ENCODE measurements around the gene DUOXA1. TPM values are rescaled to one million over a fixed set of nuclear protein-coding genes. Genes with fewer than 3 reads are reported as not detected.
A peak's percentile ranks its signal among the peaks of the same experiment; 100 is the strongest.

DUOXA1 gene
- total RNA-seq, 1 donor from 2014 or later, result 3.2 TPM

DNA sequence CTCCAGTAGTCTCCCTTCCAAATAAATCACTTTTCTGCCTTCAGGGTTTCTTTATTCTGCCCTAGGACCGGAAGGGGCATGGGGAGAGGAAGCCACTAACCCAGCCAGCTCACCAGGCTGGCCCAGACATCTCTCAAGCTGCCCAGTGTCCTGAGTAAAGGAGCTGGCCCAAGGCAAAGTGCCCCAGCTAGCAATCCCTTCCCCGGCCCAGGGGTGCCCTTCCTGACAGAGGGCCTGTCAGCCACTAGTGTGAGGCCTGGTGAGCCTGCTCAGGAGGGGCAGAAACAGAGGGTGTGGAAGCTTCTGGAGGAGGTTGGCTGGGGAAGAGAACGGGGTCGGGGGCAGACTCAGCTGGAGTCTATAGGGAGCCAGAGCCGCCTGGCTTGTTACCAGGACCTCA is 35.9 kb upstream of the DUOXA1 start:
- Mint-ChIP-seq H3K36me3 (no peaks in the 10 kb centered on the region), H3K9me3 (no peaks in the 10 kb centered on the region)

GRCh38 chr15:45164914-45165313 is 35.2 kb upstream of the DUOXA1 start:
- TF ChIP-seq, protein P1, sequence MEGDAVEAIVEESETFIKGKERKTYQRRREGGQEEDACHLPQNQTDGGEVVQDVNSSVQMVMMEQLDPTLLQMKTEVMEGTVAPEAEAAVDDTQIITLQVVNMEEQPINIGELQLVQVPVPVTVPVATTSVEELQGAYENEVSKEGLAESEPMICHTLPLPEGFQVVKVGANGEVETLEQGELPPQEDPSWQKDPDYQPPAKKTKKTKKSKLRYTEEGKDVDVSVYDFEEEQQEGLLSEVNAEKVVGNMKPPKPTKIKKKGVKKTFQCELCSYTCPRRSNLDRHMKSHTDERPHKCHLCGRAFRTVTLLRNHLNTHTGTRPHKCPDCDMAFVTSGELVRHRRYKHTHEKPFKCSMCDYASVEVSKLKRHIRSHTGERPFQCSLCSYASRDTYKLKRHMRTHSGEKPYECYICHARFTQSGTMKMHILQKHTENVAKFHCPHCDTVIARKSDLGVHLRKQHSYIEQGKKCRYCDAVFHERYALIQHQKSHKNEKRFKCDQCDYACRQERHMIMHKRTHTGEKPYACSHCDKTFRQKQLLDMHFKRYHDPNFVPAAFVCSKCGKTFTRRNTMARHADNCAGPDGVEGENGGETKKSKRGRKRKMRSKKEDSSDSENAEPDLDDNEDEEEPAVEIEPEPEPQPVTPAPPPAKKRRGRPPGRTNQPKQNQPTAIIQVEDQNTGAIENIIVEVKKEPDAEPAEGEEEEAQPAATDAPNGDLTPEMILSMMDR (conservative IDR thresholded peaks at IDR 0.05), result no peak
- no peaks in the 10 kb centered on the region for H3K27me3 Mint-ChIP-seq
- H3K9me3 Mint-ChIP-seq, result no peaks in the 10 kb centered on the region
- DNase-seq (ENCODE audit: extremely low spot score, unreplicated experiment), result no peak
- H3K4me1 Mint-ChIP-seq (ENCODE audit: unreplicated experiment), result peaks cover 10% of the 10 kb centered on the region
- peak overlapping the region; percentile 74 for H3K27ac Mint-ChIP-seq
- no peaks in the 10 kb centered on the region for H3K36me3 Mint-ChIP-seq
- peak overlapping the region; percentile 71 for H3K4me3 Mint-ChIP-seq

More for the DNA sequence above, 35.9 kb upstream of the DUOXA1 start:
- TF ChIP-seq, protein P1 (conservative IDR thresholded peaks at IDR 0.05), result no peak
- Mint-ChIP-seq H3K27ac (peak overlapping the region; percentile 74), H3K4me1 (ENCODE audit: unreplicated experiment) (peaks cover 10% of the 10 kb centered on the region), H3K27me3 (no peaks in the 10 kb centered on the region), H3K4me3 (peak overlapping the region; percentile 71)
- DNase-seq (ENCODE audit: extremely low spot score, unreplicated experiment), result no peak

GRCh38 chr15:45163508-45163856 is 33.8 kb upstream of the DUOXA1 start:
- H3K27me3 Mint-ChIP-seq, result no peaks in the 10 kb centered on the region
- peak overlapping the region; percentile 47 for H3K4me3 Mint-ChIP-seq

DNA sequence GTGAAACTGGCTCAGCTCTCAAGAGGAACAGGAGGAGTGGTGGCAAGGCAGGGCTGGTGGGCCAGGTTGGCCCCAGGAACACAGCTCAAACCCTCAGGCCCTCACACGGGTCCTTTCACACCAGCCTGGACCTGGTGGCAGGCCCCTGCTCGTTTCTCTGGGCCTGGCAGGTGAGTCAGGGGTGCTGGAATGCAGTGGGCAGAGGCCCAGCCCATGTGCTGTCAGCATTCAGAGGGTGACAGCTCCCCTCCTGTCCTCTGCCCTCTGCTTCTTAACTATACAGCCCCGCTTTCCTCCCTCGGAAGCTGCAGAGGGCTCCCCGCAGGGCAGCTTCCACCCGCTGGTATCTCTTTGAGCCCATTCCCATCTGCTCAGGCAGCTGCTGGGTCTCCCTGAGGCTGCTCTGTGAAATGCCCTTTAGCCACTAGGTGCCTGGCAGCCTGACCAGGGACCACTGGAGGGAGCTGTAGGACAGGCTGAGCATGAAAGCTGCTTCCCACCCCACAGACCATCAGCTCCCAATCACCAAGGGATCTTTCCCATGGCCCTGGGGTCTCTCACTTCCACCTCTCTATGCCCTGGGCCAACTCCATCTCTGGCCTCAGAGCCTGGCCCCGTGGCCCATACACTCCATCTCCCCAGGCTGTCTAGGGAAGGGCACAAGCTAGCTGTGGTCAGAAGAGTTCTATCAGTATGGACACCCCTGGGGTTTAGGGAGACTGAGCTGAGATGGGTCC is 33.3 kb upstream of the DUOXA1 start:
- no peaks in the 10 kb centered on the region for H3K36me3 Mint-ChIP-seq
- peak overlapping the region; percentile 47 for H3K4me3 Mint-ChIP-seq
- H3K27ac Mint-ChIP-seq, result peak overlapping the region; percentile 76
- no peak for DNase-seq (ENCODE audit: extremely low spot score, unreplicated experiment)
- H3K27me3 Mint-ChIP-seq, result no peaks in the 10 kb centered on the region
- peaks cover 3% of the 10 kb centered on the region for H3K9me3 Mint-ChIP-seq
- H3K4me1 Mint-ChIP-seq (ENCODE audit: unreplicated experiment), result peaks cover 14% of the 10 kb centered on the region
- TF ChIP-seq, protein P1 (conservative IDR thresholded peaks at IDR 0.05), result peak; percentile 91

More at GRCh38 chr15:45163508-45163856, 33.8 kb upstream of the DUOXA1 start:
- no peak for DNase-seq (ENCODE audit: extremely low spot score, unreplicated experiment)
- Mint-ChIP-seq H3K36me3 (no peaks in the 10 kb centered on the region), H3K27ac (peak overlapping the region; percentile 76), H3K4me1 (ENCODE audit: unreplicated experiment) (peaks cover 10% of the 10 kb centered on the region), H3K9me3 (no peaks in the 10 kb centered on the region)
- TF ChIP-seq, protein P1 (conservative IDR thresholded peaks at IDR 0.05), result no peak

DNA sequence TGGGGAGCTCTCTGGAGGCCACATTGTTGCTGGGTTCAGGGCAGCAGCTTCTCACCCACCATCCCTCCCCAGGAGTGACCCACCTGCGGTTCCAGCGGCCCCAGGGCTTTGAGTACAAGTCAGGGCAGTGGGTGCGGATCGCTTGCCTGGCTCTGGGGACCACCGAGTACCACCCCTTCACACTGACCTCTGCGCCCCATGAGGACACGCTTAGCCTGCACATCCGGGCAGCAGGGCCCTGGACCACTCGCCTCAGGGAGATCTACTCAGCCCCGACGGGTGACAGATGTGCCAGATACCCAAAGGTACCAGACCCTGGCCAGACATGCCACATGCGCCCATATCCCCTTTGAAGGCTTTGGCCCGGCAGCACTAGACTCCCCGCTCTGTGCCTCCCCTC is 32.0 kb upstream of the DUOXA1 start:
- no peaks in the 10 kb centered on the region for H3K36me3 Mint-ChIP-seq
- peaks cover 21% of the 10 kb centered on the region for H3K4me1 Mint-ChIP-seq (ENCODE audit: unreplicated experiment)
- no peak for DNase-seq (ENCODE audit: extremely low spot score, unreplicated experiment)
- no peak overlapping the region for H3K27ac Mint-ChIP-seq
- peaks cover 4% of the 10 kb centered on the region for H3K9me3 Mint-ChIP-seq
- TF ChIP-seq, protein P1 (conservative IDR thresholded peaks at IDR 0.05), result no peak
- no peak overlapping the region for H3K4me3 Mint-ChIP-seq
- H3K27me3 Mint-ChIP-seq, result no peaks in the 10 kb centered on the region
